Measurements from ENCODE around the gene SEMA5A.

DNA sequence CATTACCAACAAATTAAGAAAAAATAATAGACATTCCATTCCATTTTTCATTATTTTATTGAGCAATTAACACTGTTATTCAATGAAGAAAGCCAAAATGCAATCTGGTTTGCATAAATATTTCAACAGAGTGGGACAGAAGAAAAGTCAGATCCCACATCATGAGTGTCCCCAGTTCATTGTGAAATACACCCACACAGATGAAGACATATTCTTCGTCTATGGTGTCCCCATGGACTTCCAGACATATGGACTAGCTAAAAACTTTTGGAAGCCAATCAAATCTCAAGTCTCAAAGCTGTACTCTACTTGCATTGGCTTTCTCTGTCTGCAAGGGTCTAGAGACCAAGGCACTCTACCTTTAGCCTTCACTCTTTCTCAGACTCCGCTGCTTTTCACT, 194.3 kb downstream of the SEMA5A start:
- TF ChIP-seq, protein P1, sequence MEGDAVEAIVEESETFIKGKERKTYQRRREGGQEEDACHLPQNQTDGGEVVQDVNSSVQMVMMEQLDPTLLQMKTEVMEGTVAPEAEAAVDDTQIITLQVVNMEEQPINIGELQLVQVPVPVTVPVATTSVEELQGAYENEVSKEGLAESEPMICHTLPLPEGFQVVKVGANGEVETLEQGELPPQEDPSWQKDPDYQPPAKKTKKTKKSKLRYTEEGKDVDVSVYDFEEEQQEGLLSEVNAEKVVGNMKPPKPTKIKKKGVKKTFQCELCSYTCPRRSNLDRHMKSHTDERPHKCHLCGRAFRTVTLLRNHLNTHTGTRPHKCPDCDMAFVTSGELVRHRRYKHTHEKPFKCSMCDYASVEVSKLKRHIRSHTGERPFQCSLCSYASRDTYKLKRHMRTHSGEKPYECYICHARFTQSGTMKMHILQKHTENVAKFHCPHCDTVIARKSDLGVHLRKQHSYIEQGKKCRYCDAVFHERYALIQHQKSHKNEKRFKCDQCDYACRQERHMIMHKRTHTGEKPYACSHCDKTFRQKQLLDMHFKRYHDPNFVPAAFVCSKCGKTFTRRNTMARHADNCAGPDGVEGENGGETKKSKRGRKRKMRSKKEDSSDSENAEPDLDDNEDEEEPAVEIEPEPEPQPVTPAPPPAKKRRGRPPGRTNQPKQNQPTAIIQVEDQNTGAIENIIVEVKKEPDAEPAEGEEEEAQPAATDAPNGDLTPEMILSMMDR (IDR thresholded peaks at IDR 0.05), result no peak
- TF ChIP-seq POLR2A (IDR thresholded peaks at IDR 0.05), result no peak
